HEK293 (cell line): ENCODE data around the gene TNNI3K.

Experiments
- CTCF ChIA-PET: fragments of 350-600 bp; formaldehyde crosslinking; extraction: SDS; loops from one replicate; lab custom pipeline; 2021; ENCODE audit warnings: antibody characterized with exemption; lab: Yijun Ruan, JAX
- POLR2A ChIA-PET: fragments of 300-600 bp; formaldehyde crosslinking; extraction: SDS; loops from one replicate; lab custom pipeline; 2020; ENCODE audit warnings: antibody characterized with exemption, inconsistent platforms; lab: Yijun Ruan, JAX
- H3K27ac ChIP-seq: fragments of 200-500 bp; sonication (Bioruptor generic); 2 replicates; pipeline ENCODE4 v1.5.1; 2014; ENCODE audit warnings: low read depth, low read length, control low read depth, inconsistent platforms; ENCODE audit errors: extremely low read depth
- H3K36me3 ChIP-seq, 2 experiments: fragments of 200-500 bp in 1 of 2; sonication (Bioruptor generic) in 1 of 2; 1 replicate in 1 of 2; 2 replicates in 1 of 2; pipeline ENCODE4 v1.5.1; 2014 to 2017; ENCODE audit warnings: inconsistent platforms in 2 of 2, low read length in 2 of 2; ENCODE audit not compliant: control insufficient read depth in 2 of 2, insufficient read depth in 1 of 2
- H3K4me1 ChIP-seq: fragments of 200-500 bp; sonication (Bioruptor generic); 2 replicates; pipeline ENCODE4 v1.5.1; 2014; ENCODE audit warnings: mild to moderate bottlenecking, low read length, inconsistent platforms; ENCODE audit not compliant: control insufficient read depth, insufficient read depth
- H3K4me3 ChIP-seq: 2 replicates; pipeline ENCODE4 v1.5.1; 2011; ENCODE audit warnings: low read depth, mild to moderate bottlenecking, control low read depth, low read length, moderate library complexity
- H3K9me3 ChIP-seq: fragments of 200-500 bp; sonication (Bioruptor generic); 2 replicates; pipeline ENCODE4 v1.5.1; 2014; ENCODE audit warnings: low read depth, low read length, inconsistent platforms; ENCODE audit not compliant: control insufficient read depth, insufficient read depth
- PRDM1 ChIP-seq: fragments of 450-650 bp; formaldehyde crosslinking; IDR thresholded peaks from 2 replicates; pipeline ENCODE4; 2016; ENCODE audit warnings: missing biosample characterization, missing genetic modification characterization
- SCRT2 ChIP-seq: fragments of 450-650 bp; formaldehyde crosslinking; IDR thresholded peaks from 2 replicates; pipeline ENCODE4 v1.5.1; 2016; ENCODE audit warnings: missing biosample characterization, missing genetic modification characterization
- TRIM28 ChIP-seq: IDR thresholded peaks from 2 replicates; pipeline ENCODE4 v1.6.1; 2011; ENCODE audit warnings: low read length, control low read depth, borderline replicate concordance
- WT1 ChIP-seq: fragments of 450-650 bp; formaldehyde crosslinking; IDR thresholded peaks from 2 replicates; pipeline ENCODE4 v1.5.1; 2016; ENCODE audit warnings: missing biosample characterization, missing genetic modification characterization
- ZBTB7A ChIP-seq: fragments of 450-650 bp; formaldehyde crosslinking; IDR thresholded peaks from 2 replicates; pipeline ENCODE4 v1.5.1; 2016; ENCODE audit warnings: low read depth, missing biosample characterization, missing genetic modification characterization
- ZNF10 ChIP-seq: fragments of 450-650 bp; formaldehyde crosslinking; IDR thresholded peaks from 2 replicates; pipeline ENCODE4 v1.5.1; 2017; ENCODE audit warnings: missing biosample characterization, missing genetic modification characterization
- ZNF114 ChIP-seq: fragments of 450-650 bp; formaldehyde crosslinking; IDR thresholded peaks from 2 replicates; pipeline ENCODE4 v1.5.0; 2017; ENCODE audit warnings: missing biosample characterization, missing genetic modification characterization
- ZNF221 ChIP-seq: fragments of 450-650 bp; formaldehyde crosslinking; IDR thresholded peaks from 2 replicates; pipeline ENCODE4 v1.5.1; 2017; ENCODE audit warnings: missing biosample characterization, missing genetic modification characterization, borderline replicate concordance
- ZNF223 ChIP-seq: fragments of 450-650 bp; formaldehyde crosslinking; IDR thresholded peaks from 2 replicates; pipeline ENCODE4 v1.5.1; 2016; ENCODE audit warnings: missing biosample characterization, missing genetic modification characterization
- ZNF24 ChIP-seq: fragments of 450-650 bp; formaldehyde crosslinking; IDR thresholded peaks from 2 replicates; pipeline ENCODE4 v1.5.1; 2016; ENCODE audit warnings: missing biosample characterization, missing genetic modification characterization
- ZNF473 ChIP-seq: fragments of 450-650 bp; formaldehyde crosslinking; IDR thresholded peaks from 2 replicates; pipeline ENCODE4 v1.5.1; 2017; ENCODE audit warnings: missing biosample characterization, missing genetic modification characterization
- ZNF623 ChIP-seq: fragments of 450-650 bp; formaldehyde crosslinking; IDR thresholded peaks from 2 replicates; pipeline ENCODE4 v1.5.1; 2016; ENCODE audit warnings: missing biosample characterization, missing genetic modification characterization
- ZNF660 ChIP-seq: fragments of 450-650 bp; IDR thresholded peaks from 2 replicates; pipeline ENCODE4 v1.5.1; 2018; ENCODE audit warnings: missing biosample characterization, mild to moderate bottlenecking, missing genetic modification characterization
- ZSCAN30 ChIP-seq: fragments of 450-650 bp; IDR thresholded peaks from 2 replicates; pipeline ENCODE4 v1.5.1; 2018; ENCODE audit warnings: missing biosample characterization, mild to moderate bottlenecking, missing genetic modification characterization, moderate library complexity
- TF ChIP-seq, protein P1 (sequence below): fragments of 450-650 bp; formaldehyde crosslinking; IDR thresholded peaks from 2 replicates; pipeline ENCODE4 v1.5.1; 2016; ENCODE audit warnings: missing biosample characterization, missing genetic modification characterization
- TF ChIP-seq, protein P2 (sequence below): fragments of 450-650 bp; formaldehyde crosslinking; IDR thresholded peaks from 2 replicates; pipeline ENCODE4 v1.5.1; 2016; ENCODE audit warnings: missing biosample characterization, missing genetic modification characterization
- TF ChIP-seq, protein P3 (sequence below): fragments of 450-650 bp; formaldehyde crosslinking; IDR thresholded peaks from 2 replicates; pipeline ENCODE4 v1.5.1; 2016; ENCODE audit warnings: missing biosample characterization, missing genetic modification characterization
- TF ChIP-seq, protein P4 (sequence below): fragments of 450-650 bp; formaldehyde crosslinking; IDR thresholded peaks from 2 replicates; pipeline ENCODE4 v1.5.1; 2016; ENCODE audit warnings: missing biosample characterization, missing genetic modification characterization

Gene TNNI3K

DNA sequence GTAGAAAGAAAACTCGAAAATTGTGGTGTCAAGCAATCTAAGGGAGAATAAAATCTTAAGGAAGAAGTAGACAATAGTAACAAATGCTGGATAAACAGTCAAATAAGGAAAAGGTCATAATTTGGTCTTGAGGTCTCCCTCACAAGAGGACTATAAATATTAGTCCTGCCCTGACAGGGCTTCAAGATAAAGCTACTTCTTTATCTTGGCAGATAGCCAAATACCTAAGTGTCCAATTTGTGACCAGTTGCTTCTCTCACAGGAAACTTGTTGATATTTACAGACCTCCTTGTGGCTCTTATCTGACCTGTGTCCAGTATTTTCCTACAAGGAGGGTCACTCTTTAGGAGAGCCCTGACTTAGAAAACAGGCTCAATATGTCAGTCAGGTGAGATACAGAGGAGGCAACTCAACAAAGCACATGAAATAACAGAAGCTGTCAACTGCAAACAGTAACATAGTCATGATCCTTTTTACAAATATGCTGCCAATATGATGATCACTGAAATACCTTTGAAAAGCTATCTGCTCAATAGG is 88.8 kb downstream of the TNNI3K start:
- H3K27ac ChIP-seq, result no peak overlapping the region
- H3K4me3 ChIP-seq, result no peak overlapping the region
- H3K9me3 ChIP-seq, result no peaks in the 10 kb centered on the region
- no peaks in the 10 kb centered on the region for H3K36me3 ChIP-seq
- CTCF ChIA-PET, result no interaction called here
- TF ChIP-seq SCRT2 (tag by site-specific recombination) (0 out of 2 replicates have a peak, but pooled peaks have one; percentile 29), PRDM1 (no peak), ZNF114 (tag by site-specific recombination) (no peak)
- TF ChIP-seq, all 188 proteins: peak for 1
- peaks cover 3% of the 10 kb centered on the region; the same call in 1 of the 2 replicates for H3K4me1 ChIP-seq
- POLR2A ChIA-PET, result no interaction called here

DNA sequence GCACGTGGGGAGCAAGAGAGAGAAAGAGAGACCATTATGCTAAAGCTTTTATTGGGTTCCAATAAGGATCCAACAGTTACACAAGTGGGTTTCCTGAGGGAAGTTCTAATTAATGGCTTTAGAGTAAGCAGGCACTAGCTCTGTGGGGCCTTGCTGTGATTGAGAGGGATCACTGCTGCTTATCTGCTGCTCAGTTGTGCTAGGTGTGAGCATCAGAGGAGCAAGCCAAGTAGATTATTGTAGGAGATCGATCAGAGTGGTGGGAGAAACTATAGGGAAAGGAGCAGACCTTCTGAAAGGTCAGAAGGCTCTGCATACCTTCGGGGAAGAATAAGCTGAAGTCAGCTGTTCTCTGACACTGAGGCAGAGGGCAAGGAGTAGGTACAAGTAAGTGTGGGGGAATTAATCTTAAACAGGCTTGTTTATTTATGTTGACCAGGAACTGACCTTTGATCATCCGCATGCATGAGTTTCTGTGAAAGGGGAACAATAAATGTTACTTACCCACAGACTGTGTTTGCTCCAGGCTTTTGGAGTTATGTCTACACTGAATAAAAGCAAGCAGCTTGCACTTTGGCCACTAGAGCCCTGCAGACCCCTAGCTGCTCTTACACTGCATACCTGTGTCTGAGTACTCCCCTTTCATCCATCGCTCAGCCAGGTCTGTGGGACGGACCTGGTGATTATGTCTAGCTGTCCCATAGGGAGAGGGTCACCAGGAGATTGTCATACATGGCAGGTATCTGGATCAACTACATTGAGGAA is 89.7 kb downstream of the TNNI3K start:
- Histone ChIP-seq H3K4me3 (no peak overlapping the region), H3K9me3 (no peaks in the 10 kb centered on the region), H3K27ac (no peak overlapping the region)
- CTCF ChIA-PET, result no interaction called here
- TF ChIP-seq ZNF623 (tag by site-specific recombination), result no peak
- TF ChIP-seq TRIM28, result peak; percentile 83; the same call in 1 of the 2 replicates
- TF ChIP-seq, all 188 proteins: peak for 1
- H3K4me1 ChIP-seq, result peaks cover 3% of the 10 kb centered on the region; the same call in 1 of the 2 replicates
- no peaks in the 10 kb centered on the region for H3K36me3 ChIP-seq
- POLR2A ChIA-PET, result no interaction called here

DNA sequence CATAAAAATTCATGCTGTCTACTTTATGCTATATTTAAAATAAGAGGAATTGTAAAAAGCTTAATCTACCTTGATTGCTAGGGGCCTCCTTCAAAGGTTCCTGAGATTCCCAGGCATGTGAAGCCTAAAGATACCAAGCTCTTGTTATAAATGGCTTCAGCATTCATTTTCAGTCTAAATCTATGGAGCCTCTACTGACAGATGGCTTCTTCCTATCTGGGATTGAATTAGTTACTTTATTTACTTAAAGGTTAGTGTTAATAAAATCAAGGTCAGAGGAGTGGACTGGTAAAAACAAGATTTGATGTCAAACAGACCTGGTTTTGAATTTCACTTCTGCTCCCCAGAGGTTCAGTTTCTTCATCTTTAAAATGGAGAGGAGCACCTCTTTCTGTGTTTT is 93.7 kb downstream of the TNNI3K start:
- no peak for TF ChIP-seq ZNF223
- TF ChIP-seq ZSCAN30 (tag by site-specific recombination), result no peak
- no peak for TF ChIP-seq ZBTB7A (tag by site-specific recombination)
- TF ChIP-seq WT1 (tag by site-specific recombination), result no peak
- TF ChIP-seq PRDM1, result no peak
- TF ChIP-seq ZNF221 (tag by site-specific recombination), result no peak
- TF ChIP-seq, protein P1, sequence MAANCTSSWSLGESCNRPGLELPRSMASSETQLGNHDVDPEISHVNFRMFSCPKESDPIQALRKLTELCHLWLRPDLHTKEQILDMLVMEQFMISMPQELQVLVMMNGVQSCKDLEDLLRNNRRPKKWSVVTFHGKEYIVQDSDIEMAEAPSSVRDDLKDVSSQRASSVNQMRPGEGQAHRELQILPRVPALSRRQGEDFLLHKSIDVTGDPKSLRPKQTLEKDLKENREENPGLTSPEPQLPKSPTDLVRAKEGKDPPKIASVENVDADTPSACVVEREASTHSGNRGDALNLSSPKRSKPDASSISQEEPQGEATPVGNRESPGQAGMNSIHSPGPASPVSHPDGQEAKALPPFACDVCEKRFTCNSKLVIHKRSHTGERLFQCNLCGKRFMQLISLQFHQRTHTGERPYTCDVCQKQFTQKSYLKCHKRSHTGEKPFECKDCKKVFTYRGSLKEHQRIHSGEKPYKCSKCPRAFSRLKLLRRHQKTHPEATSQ (tag by site-specific recombination), result no peak
- TF ChIP-seq, protein P2, sequence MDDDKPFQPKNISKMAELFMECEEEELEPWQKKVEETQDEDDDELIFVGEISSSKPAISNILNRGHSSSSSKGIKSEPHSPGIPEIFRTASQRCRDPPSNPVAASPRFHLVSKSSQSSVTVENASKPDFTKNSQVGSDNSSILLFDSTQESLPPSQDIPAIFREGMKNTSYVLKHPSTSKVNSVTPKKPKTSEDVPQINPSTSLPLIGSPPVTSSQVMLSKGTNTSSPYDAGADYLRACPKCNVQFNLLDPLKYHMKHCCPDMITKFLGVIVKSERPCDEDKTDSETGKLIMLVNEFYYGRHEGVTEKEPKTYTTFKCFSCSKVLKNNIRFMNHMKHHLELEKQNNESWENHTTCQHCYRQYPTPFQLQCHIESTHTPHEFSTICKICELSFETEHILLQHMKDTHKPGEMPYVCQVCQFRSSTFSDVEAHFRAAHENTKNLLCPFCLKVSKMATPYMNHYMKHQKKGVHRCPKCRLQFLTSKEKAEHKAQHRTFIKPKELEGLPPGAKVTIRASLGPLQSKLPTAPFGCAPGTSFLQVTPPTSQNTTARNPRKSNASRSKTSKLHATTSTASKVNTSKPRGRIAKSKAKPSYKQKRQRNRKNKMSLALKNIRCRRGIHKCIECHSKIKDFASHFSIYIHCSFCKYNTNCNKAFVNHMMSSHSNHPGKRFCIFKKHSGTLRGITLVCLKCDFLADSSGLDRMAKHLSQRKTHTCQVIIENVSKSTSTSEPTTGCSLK (tag by site-specific recombination), result no peak
- no peak for TF ChIP-seq ZNF10 (tag by site-specific recombination)
- TF ChIP-seq, all 188 proteins: peak for 0
- Histone ChIP-seq H3K27ac (no peak overlapping the region), H3K9me3 (no peaks in the 10 kb centered on the region), H3K4me1 (peaks cover 3% of the 10 kb centered on the region; the same call in 1 of the 2 replicates), H3K36me3 (no peaks in the 10 kb centered on the region), H3K4me3 (no peak overlapping the region)
- POLR2A ChIA-PET, result no interaction called here
- CTCF ChIA-PET, result no interaction called here

DNA sequence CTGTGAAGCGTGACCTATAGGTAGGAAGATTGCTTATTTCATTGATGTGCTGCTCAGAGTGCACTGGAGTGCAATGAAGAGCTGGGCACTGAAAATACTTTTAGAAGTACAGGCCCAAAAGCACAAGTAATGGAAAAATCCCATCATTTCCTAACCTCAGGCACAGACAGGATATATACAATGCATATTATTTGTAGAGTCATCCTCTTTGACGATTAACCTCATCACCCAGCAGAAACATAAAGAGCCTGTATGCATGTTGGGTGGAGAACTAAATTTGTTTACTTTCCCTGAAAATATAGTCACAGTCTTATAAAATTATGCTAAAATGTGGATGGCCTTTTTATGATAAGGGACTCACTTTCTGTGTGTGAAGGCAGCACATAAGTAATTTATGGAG is 98.1 kb downstream of the TNNI3K start:
- CTCF ChIA-PET, result interaction anchor here (0.8 kb wide), 1 partner anchor 1768 kb away, joined by 3 read pairs; no protein-coding TSS in a partner anchor
- no peaks in the 10 kb centered on the region for H3K9me3 ChIP-seq
- no peaks in the 10 kb centered on the region for H3K4me1 ChIP-seq
- POLR2A ChIA-PET, result no interaction called here
- H3K36me3 ChIP-seq, result no peaks in the 10 kb centered on the region
- no peak overlapping the region for H3K27ac ChIP-seq
- no peak overlapping the region for H3K4me3 ChIP-seq
- TF ChIP-seq ZNF660 (tag by site-specific recombination) (no peak), ZNF24 (no peak), ZNF473 (no peak)
- TF ChIP-seq, protein P3, sequence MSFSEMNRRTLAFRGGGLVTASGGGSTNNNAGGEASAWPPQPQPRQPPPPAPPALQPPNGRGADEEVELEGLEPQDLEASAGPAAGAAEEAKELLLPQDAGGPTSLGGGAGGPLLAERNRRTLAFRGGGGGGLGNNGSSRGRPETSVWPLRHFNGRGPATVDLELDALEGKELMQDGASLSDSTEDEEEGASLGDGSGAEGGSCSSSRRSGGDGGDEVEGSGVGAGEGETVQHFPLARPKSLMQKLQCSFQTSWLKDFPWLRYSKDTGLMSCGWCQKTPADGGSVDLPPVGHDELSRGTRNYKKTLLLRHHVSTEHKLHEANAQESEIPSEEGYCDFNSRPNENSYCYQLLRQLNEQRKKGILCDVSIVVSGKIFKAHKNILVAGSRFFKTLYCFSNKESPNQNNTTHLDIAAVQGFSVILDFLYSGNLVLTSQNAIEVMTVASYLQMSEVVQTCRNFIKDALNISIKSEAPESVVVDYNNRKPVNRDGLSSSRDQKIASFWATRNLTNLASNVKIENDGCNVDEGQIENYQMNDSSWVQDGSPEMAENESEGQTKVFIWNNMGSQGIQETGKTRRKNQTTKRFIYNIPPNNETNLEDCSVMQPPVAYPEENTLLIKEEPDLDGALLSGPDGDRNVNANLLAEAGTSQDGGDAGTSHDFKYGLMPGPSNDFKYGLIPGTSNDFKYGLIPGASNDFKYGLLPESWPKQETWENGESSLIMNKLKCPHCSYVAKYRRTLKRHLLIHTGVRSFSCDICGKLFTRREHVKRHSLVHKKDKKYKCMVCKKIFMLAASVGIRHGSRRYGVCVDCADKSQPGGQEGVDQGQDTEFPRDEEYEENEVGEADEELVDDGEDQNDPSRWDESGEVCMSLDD, result no peak
- TF ChIP-seq, protein P4, sequence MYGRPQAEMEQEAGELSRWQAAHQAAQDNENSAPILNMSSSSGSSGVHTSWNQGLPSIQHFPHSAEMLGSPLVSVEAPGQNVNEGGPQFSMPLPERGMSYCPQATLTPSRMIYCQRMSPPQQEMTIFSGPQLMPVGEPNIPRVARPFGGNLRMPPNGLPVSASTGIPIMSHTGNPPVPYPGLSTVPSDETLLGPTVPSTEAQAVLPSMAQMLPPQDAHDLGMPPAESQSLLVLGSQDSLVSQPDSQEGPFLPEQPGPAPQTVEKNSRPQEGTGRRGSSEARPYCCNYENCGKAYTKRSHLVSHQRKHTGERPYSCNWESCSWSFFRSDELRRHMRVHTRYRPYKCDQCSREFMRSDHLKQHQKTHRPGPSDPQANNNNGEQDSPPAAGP (tag by site-specific recombination), result no peak
